ENCODE results near the gene CCDC136. TPM values are rescaled to one million over a fixed set of nuclear protein-coding genes. Genes with fewer than 3 reads are reported as not detected.
A peak's percentile ranks its signal among the peaks of the same experiment; 100 is the strongest.

CCDC136 gene
- total and polyA plus RNA-seq, 12 donors, result 1.8 to 14.4 (median 8.0) TPM

- Histone ChIP-seq H3K36me3 (peaks cover 0 to 87% (median 62%) of the 10 kb centered on the region in 9 donors), H3K4me3 (no peak overlapping the region), H3K27me3 (peaks cover 0 to 1% (median 0%) of the 10 kb centered on the region in 7 donors), H3K9me3 (no peaks in the 10 kb centered on the region), H3K4me1 (peaks cover 8 to 79% (median 28%) of the 10 kb centered on the region in 9 donors), H3K27ac (peak overlapping the region in 6 of 10 donors; percentile 6 to 99 (median 96))
- no peak for TF ChIP-seq CTCF (IDR thresholded peaks at IDR 0.05)
- intact Hi-C loops (cut with DNase I), result no loop called here
- ATAC-seq (no peak), DNase-seq (peak; percentile 4 to 15)
- WGBS, 2 donors, result 87 to 91% methylated on average over 22 of the region's 22 CpGs
Measured at GRCh38 chr7:128838109-128838779, 46.5 kb downstream of the CCDC136 start.

- intact Hi-C loops (cut with DNase I), result no loop called here
- DNase-seq (peak in 1 of 2 donors; percentile 7), ATAC-seq (no peak)
- peaks cover 5 to 70% (median 19%) of the 10 kb centered on the region in 9 donors for H3K4me1 ChIP-seq
- TF ChIP-seq CTCF (IDR thresholded peaks at IDR 0.05), result no peak
- H3K27me3 ChIP-seq, result no peaks in the 10 kb centered on the region
- H3K36me3 ChIP-seq, result peaks cover 0 to 96% (median 70%) of the 10 kb centered on the region in 9 donors
- H3K27ac ChIP-seq, result peak overlapping the region in 6 of 10 donors; percentile 47 to 99 (median 80)
- no peaks in the 10 kb centered on the region for H3K9me3 ChIP-seq
- WGBS, 2 donors, result 70 to 77% methylated on average over 17 of the region's 17 CpGs
- H3K4me3 ChIP-seq, result no peak overlapping the region
Measured at GRCh38 chr7:128838981-128839731, 47.4 kb downstream of the CCDC136 start.

- Histone ChIP-seq H3K9me3 (no peaks in the 10 kb centered on the region), H3K4me3 (no peak overlapping the region), H3K27me3 (no peaks in the 10 kb centered on the region), H3K27ac (peak overlapping the region in 7 of 10 donors; percentile 35 to 64 (median 53)), H3K4me1 (peaks cover 5 to 64% (median 18%) of the 10 kb centered on the region in 9 donors), H3K36me3 (peaks cover 0 to 100% (median 76%) of the 10 kb centered on the region in 9 donors)
- ATAC-seq (no peak), DNase-seq (peak in 1 of 2 donors; percentile 7)
- no peak for TF ChIP-seq CTCF (IDR thresholded peaks at IDR 0.05)
- WGBS, 2 donors, result 80 to 83% methylated on average over 13 of the region's 13 CpGs
- intact Hi-C loops (cut with DNase I), result no loop called here
Measured at GRCh38 chr7:128839751-128840177, 48.0 kb downstream of the CCDC136 start.

GRCh38 chr7:128840326-128841170 is 48.8 kb downstream of the CCDC136 start:
- no peaks in the 10 kb centered on the region for H3K27me3 ChIP-seq
- TF ChIP-seq CTCF (IDR thresholded peaks at IDR 0.05), result no peak
- no peak overlapping the region for H3K4me3 ChIP-seq
- ATAC-seq (no peak), DNase-seq (peak in 1 of 2 donors; percentile 15)
- peak overlapping the region in 5 of 10 donors; percentile 43 to 64 (median 57) for H3K27ac ChIP-seq
- H3K4me1 ChIP-seq, result peaks cover 5 to 56% (median 13%) of the 10 kb centered on the region in 9 donors
- 90 to 91% methylated on average over 23 of the region's 23 CpGs for WGBS, 2 donors
- H3K36me3 ChIP-seq, result peaks cover 0 to 100% (median 77%) of the 10 kb centered on the region in 9 donors
- no peaks in the 10 kb centered on the region for H3K9me3 ChIP-seq
- intact Hi-C loops (cut with DNase I), result no loop called here

Measured in heart right ventricle (tissue), 16 donors.